HepG2 (cell line): ENCODE measurements around the gene TMIGD2. TPM values are rescaled to one million over a fixed set of nuclear protein-coding genes. Genes with fewer than 3 reads are reported as not detected.

ENCODE experiments used
- HNF4G ChIP-seq, 2 experiments: sonication (generic) in 1 of 2; formaldehyde crosslinking in 1 of 2; IDR thresholded peaks; 2 replicates each; pipeline versions ENCODE4 v1.4.0 to v1.6.1; 2011 to 2020; ENCODE audit warnings: borderline replicate concordance in 2 of 2, low read depth in 2 of 2, mild to moderate bottlenecking in 2 of 2, low read length in 1 of 2, missing genetic modification reagents in 1 of 2, moderate library complexity in 1 of 2
- ISL2 ChIP-seq: sonication (generic); formaldehyde crosslinking; IDR thresholded peaks from 2 replicates; pipeline ENCODE4 v1.5.0; 2020; ENCODE audit warnings: missing genetic modification reagents
- KDM6A ChIP-seq: IDR thresholded peaks from 2 replicates; pipeline ENCODE4 v1.6.1; 2016; ENCODE audit warnings: low read depth
- MAFG ChIP-seq: sonication (generic); formaldehyde crosslinking; IDR thresholded peaks from 2 replicates; pipeline ENCODE4 v1.5.1; 2020; ENCODE audit warnings: mild to moderate bottlenecking, missing genetic modification reagents
- MAZ ChIP-seq, 2 experiments: sonication (generic) in 1 of 2; formaldehyde crosslinking in 1 of 2; IDR thresholded peaks; 2 replicates each; pipeline versions ENCODE4 v1.5.0 to v1.6.1; 2012 to 2020; ENCODE audit warnings: low read depth in 2 of 2, mild to moderate bottlenecking in 2 of 2, borderline replicate concordance in 1 of 2, improper control_type of control experiment in 1 of 2, low read length in 1 of 2, missing genetic modification reagents in 1 of 2, moderate library complexity in 1 of 2
- MEIS2 ChIP-seq: sonication (generic); formaldehyde crosslinking; IDR thresholded peaks from 2 replicates; pipeline ENCODE4 v1.9.0; 2021; ENCODE audit warnings: mild to moderate bottlenecking, missing genetic modification reagents
- MIER2 ChIP-seq: IDR thresholded peaks from 2 replicates; pipeline ENCODE4 v1.6.1; 2016; ENCODE audit warnings: missing biosample characterization, missing genetic modification reagents
- MNT ChIP-seq: fragments of 450-650 bp; IDR thresholded peaks from 2 replicates; pipeline ENCODE4 v1.6.1; 2016
- MTERF4 ChIP-seq: sonication (generic); formaldehyde crosslinking; IDR thresholded peaks from 2 replicates; pipeline ENCODE4 v1.8.0; 2023; ENCODE audit warnings: mild to moderate bottlenecking, missing genetic modification reagents
- RBM39 ChIP-seq: fragments of 200-400 bp; formaldehyde crosslinking; IDR thresholded peaks from one replicate; pipeline ENCODE4 v1.6.1; 2018; ENCODE audit warnings: antibody characterized with exemption, mild to moderate bottlenecking, low read depth, low read length; ENCODE audit not compliant: poor library complexity, severe bottlenecking
- SKI ChIP-seq: fragments of 450-650 bp; IDR thresholded peaks from one replicate; pipeline ENCODE4 v1.6.1; 2018; ENCODE audit warnings: mild to moderate bottlenecking; ENCODE audit not compliant: partially characterized antibody
- SMAD1 ChIP-seq: sonication (generic); formaldehyde crosslinking; IDR thresholded peaks from 2 replicates; pipeline ENCODE4 v1.4.0; 2020; ENCODE audit warnings: missing genetic modification reagents, low read depth, mild to moderate bottlenecking, borderline replicate concordance
- TAF1 ChIP-seq: sonication (generic); formaldehyde crosslinking; IDR thresholded peaks from 2 replicates; pipeline ENCODE4 v1.4.0; 2020; ENCODE audit warnings: missing genetic modification reagents
- YY1 ChIP-seq: IDR thresholded peaks from 2 replicates; pipeline ENCODE4 v1.6.1; 2011; ENCODE audit warnings: low read length, low read depth, moderate library complexity, mild to moderate bottlenecking; ENCODE audit not compliant: insufficient read depth, insufficient replicate concordance
- ZNF296 ChIP-seq: sonication (generic); formaldehyde crosslinking; conservative IDR thresholded peaks from 2 replicates; pipeline ENCODE4 v1.5.0; 2020; ENCODE audit warnings: mild to moderate bottlenecking, missing genetic modification reagents
- ZNF3 ChIP-seq: IDR thresholded peaks from 2 replicates; pipeline ENCODE4 v1.7.0; 2017; ENCODE audit warnings: inconsistent platforms
- ZNF331 ChIP-seq: sonication (generic); formaldehyde crosslinking; IDR thresholded peaks from 2 replicates; pipeline ENCODE4 v1.4.0; 2020; ENCODE audit warnings: missing genetic modification reagents
- ZNF430 ChIP-seq: sonication (generic); formaldehyde crosslinking; IDR thresholded peaks from 2 replicates; pipeline ENCODE4 v1.9.0; 2021; ENCODE audit warnings: mild to moderate bottlenecking, missing genetic modification reagents
- ZNF431 ChIP-seq: sonication (generic); formaldehyde crosslinking; IDR thresholded peaks from 2 replicates; pipeline ENCODE4 v1.9.0; 2022; ENCODE audit warnings: missing genetic modification reagents, low read depth, mild to moderate bottlenecking, borderline replicate concordance
- ZNF777 ChIP-seq: sonication (generic); formaldehyde crosslinking; IDR thresholded peaks from 2 replicates; pipeline ENCODE4 v1.4.0; 2020; ENCODE audit warnings: missing genetic modification reagents
- ZSCAN9 ChIP-seq: IDR thresholded peaks from 2 replicates; pipeline ENCODE4 v1.6.1; 2016; ENCODE audit warnings: borderline replicate concordance
- polyA plus RNA-seq, 8 experiments: library from polyadenylated mRNA; depleted of rRNA in 3 of 8; stranded (reverse) in 7 of 8; unstranded in 1 of 8; fragments of >200 nt; fragmentation: Illumina TruSeq in 4 of 8; extraction: Trizol in 4 of 8; gene quantifications; 2 replicates each; pipeline versions ENCODE4 v1.2.1 to v1.2.3, GENCODE V29; 2011 to 2016; ENCODE audit warnings: low read depth in 4 of 8, missing spikeins in 1 of 8, mixed read lengths in 1 of 8; ENCODE audit not compliant: insufficient read depth in 1 of 8
- total RNA-seq, 5 experiments: library from RNA; depleted of rRNA; stranded (reverse); fragments of >200 nt; fragmentation: Illumina TruSeq; extraction: Trizol; gene quantifications; 2 replicates each; pipeline ENCODE4 v1.2.3, GENCODE V29; 2016; ENCODE audit warnings: low read depth in 1 of 5
- TF ChIP-seq, protein P1 (sequence below): sonication (generic); formaldehyde crosslinking; IDR thresholded peaks from 2 replicates; pipeline ENCODE4 v1.4.0; 2020; ENCODE audit warnings: mild to moderate bottlenecking, missing genetic modification reagents

The TMIGD2 gene
- total and polyA plus RNA-seq, 2 of the 13 experiments (the other 11 are each of a cell fraction or from before 2014, with no cell fraction given), result 0.11 to 1.0 TPM

DNA sequence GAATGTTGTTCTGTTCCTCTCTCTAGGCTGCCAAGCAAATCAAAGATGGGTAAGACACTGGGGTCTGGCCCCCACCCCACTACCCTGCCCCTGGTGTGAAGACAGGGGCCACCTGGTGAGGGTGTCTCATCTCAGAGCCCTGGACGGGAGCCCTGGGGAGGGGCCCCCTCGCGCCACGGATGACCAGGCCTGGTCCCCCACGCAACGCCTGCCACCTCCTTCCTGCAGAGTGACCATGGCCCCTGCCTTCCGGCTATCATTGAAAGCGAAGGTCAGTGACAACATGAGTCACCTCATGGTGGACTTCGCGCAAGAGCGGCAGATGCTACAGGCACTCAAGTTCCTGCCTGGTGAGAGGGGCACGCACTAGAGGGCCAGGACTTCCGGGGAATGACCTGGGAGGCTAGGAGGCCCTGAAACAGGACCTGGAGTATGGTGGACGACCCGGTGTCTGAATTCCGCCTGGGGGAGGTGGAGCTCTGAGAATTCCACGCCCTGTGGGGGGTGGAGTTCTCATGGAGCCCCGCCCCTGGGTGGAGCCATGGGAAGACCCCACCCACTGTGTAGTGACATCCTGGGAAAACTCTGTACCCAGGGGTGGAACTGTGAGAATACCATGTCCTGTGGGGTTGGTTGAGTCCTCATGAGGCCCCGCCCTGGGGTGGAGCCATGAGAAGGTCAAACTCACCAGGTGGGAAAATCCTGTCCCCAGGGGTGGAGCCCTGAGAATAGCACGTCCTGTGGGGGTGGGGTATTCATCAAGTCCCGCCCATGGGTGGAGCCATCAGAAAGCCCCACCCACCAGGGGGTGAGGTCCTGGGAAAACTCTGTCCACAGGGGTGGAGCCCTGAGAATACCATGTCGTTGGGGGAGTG, 8.3 kb upstream of the TMIGD2 start (continued):
- TF ChIP-seq YY1 (peak; percentile 74), ZNF430 (CRISPR knock-in tag) (peak; percentile 98), ZNF331 (peak; percentile 92), ZNF296 (CRISPR knock-in tag) (peak; percentile 98), SMAD1 (no peak), ZSCAN9 (CRISPR knock-in tag) (peak; percentile 98), MIER2 (peak; percentile 69), MAZ (IDR thresholded peaks at IDR 0.05; ENCODE audit: borderline replicate concordance, low read depth, low read length) (peak; percentile 77; the same call in 1 of the 2 replicates), MAZ (CRISPR knock-in tag; IDR thresholded peaks at IDR 0.05; ENCODE audit: low read depth) (peak; percentile 94; the same call in 1 of the 2 replicates), KDM6A (CRISPR knock-in tag) (peak; percentile 95), MNT (peak; percentile 39), ZNF777 (CRISPR knock-in tag) (no peak; the same call in 1 of the 2 replicates), HNF4G (IDR thresholded peaks at IDR 0.05; ENCODE audit: borderline replicate concordance, low read depth, low read length) (peak; percentile 84), HNF4G (CRISPR knock-in tag; IDR thresholded peaks at IDR 0.05; ENCODE audit: borderline replicate concordance, low read depth) (peak; percentile 92; the same call in 1 of the 2 replicates), RBM39 (no peak), TAF1 (CRISPR knock-in tag) (peak; percentile 73), ZNF431 (CRISPR knock-in tag) (peak; percentile 95), MAFG (CRISPR knock-in tag) (no peak), MTERF4 (CRISPR knock-in tag) (no peak), ZNF3 (CRISPR knock-in tag) (no peak), MEIS2 (CRISPR knock-in tag) (peak; percentile 94), SKI (no peak), ISL2 (CRISPR knock-in tag) (peak; percentile 66)
- TF ChIP-seq, protein P1, sequence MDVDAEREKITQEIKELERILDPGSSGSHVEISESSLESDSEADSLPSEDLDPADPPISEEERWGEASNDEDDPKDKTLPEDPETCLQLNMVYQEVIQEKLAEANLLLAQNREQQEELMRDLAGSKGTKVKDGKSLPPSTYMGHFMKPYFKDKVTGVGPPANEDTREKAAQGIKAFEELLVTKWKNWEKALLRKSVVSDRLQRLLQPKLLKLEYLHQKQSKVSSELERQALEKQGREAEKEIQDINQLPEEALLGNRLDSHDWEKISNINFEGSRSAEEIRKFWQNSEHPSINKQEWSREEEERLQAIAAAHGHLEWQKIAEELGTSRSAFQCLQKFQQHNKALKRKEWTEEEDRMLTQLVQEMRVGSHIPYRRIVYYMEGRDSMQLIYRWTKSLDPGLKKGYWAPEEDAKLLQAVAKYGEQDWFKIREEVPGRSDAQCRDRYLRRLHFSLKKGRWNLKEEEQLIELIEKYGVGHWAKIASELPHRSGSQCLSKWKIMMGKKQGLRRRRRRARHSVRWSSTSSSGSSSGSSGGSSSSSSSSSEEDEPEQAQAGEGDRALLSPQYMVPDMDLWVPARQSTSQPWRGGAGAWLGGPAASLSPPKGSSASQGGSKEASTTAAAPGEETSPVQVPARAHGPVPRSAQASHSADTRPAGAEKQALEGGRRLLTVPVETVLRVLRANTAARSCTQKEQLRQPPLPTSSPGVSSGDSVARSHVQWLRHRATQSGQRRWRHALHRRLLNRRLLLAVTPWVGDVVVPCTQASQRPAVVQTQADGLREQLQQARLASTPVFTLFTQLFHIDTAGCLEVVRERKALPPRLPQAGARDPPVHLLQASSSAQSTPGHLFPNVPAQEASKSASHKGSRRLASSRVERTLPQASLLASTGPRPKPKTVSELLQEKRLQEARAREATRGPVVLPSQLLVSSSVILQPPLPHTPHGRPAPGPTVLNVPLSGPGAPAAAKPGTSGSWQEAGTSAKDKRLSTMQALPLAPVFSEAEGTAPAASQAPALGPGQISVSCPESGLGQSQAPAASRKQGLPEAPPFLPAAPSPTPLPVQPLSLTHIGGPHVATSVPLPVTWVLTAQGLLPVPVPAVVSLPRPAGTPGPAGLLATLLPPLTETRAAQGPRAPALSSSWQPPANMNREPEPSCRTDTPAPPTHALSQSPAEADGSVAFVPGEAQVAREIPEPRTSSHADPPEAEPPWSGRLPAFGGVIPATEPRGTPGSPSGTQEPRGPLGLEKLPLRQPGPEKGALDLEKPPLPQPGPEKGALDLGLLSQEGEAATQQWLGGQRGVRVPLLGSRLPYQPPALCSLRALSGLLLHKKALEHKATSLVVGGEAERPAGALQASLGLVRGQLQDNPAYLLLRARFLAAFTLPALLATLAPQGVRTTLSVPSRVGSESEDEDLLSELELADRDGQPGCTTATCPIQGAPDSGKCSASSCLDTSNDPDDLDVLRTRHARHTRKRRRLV, result no peak
